ENCODE measurements around the gene UTF1.

DNA sequence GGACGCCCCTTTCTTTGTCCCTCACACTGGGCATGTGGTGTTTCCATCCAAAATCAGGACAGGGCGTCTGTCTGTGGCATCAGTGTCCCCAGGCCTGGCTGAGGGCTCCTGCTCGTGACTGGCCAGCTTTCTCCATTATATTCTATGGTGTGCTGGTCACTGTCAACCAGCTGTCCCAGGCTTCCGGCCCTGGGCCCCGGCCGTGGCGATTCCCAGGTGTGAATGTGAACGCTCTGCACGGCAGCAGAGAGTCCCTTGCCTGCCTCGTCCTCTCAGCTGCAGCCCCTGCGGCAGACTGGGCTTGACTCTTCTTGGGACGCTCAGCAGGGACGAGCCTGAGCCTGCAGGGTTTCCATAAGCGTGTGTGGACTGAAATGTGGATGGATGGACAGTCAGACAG lies 5.9 kb upstream of the UTF1 start:
- TF ChIP-seq EZH2 (IDR thresholded peaks at IDR 0.05; ENCODE audit: insufficient read depth, poor library complexity, severe bottlenecking) (no peak), EZH2phosphoT487 (IDR thresholded peaks at IDR 0.05; ENCODE audit: insufficient read depth, low read depth) (no peak)

All from GM23248 (cell line).